Subcutaneous abdominal adipose tissue (tissue), 5 donors: ENCODE measurements around the gene C4BPB.

Experiments used
- H3K27ac ChIP-seq: one replicate; pipeline ENCODE4 v1.7.0; 2013; ENCODE audit warnings: low read depth, mild to moderate bottlenecking, inconsistent platforms, low read length, moderate library complexity
- H3K27me3 ChIP-seq, 5 donors: one replicate each; pipeline ENCODE4 v1.7.0; 2013; ENCODE audit warnings: low read length in 5 of 5, inconsistent platforms in 1 of 5; ENCODE audit not compliant: control insufficient read depth in 5 of 5, insufficient read depth in 4 of 5
- H3K36me3 ChIP-seq, 5 donors: one replicate each; pipeline ENCODE4 v1.7.0; 2013; ENCODE audit warnings: low read length in 5 of 5; ENCODE audit not compliant: control insufficient read depth in 5 of 5, insufficient read depth in 5 of 5
- H3K4me1 ChIP-seq, 5 donors: one replicate each; pipeline ENCODE4 v1.7.0; 2013; ENCODE audit warnings: low read length in 5 of 5, mild to moderate bottlenecking in 3 of 5, moderate library complexity in 1 of 5; ENCODE audit not compliant: control insufficient read depth in 5 of 5, insufficient read depth in 5 of 5
- H3K4me3 ChIP-seq, 5 donors: one replicate each; pipeline ENCODE4 v1.7.0; 2013; ENCODE audit warnings: low read length in 5 of 5, low read depth in 1 of 5
- H3K9ac ChIP-seq, 5 donors: one replicate each; pipeline ENCODE4 v1.7.0; 2013; ENCODE audit warnings: low read length in 5 of 5, mild to moderate bottlenecking in 4 of 5, moderate library complexity in 3 of 5
- H3K9me3 ChIP-seq, 5 donors: one replicate each; pipeline ENCODE4 v1.7.0; 2013; ENCODE audit warnings: low read length in 5 of 5; ENCODE audit not compliant: control insufficient read depth in 5 of 5
- donor health status: healthy.
- donor health status: healthy.
- donor health status: healthy.
- donor health status: healthy.
- donor health status: healthy.

C4BPB gene

GRCh38 chr1:207130252-207131036, 41.8 kb downstream of the C4BPB start:
- H3K4me1 ChIP-seq: no peaks in the 10 kb centered on the region
- peaks cover 0 to 3% (median 0%) of the 10 kb centered on the region in 5 donors for H3K36me3 ChIP-seq
- H3K27ac ChIP-seq: no peak overlapping the region
- H3K9ac ChIP-seq: no peak overlapping the region
- H3K9me3 ChIP-seq: peaks cover 4 to 34% (median 26%) of the 10 kb centered on the region in 5 donors
- no peaks in the 10 kb centered on the region for H3K27me3 ChIP-seq
- no peak overlapping the region for H3K4me3 ChIP-seq

GRCh38 chr1:207131163-207131562, 42.5 kb downstream of the C4BPB start:
- no peaks in the 10 kb centered on the region for H3K4me1 ChIP-seq

GRCh38 chr1:207134581-207134980, 45.9 kb downstream of the C4BPB start:
- no peaks in the 10 kb centered on the region for H3K4me1 ChIP-seq
- no peaks in the 10 kb centered on the region for H3K36me3 ChIP-seq
- H3K27me3 ChIP-seq: no peaks in the 10 kb centered on the region
- no peak overlapping the region for H3K9ac ChIP-seq
- H3K4me3 ChIP-seq: no peak overlapping the region
- peaks cover 0 to 12% (median 6%) of the 10 kb centered on the region in 5 donors for H3K9me3 ChIP-seq
- no peak overlapping the region for H3K27ac ChIP-seq

More at GRCh38 chr1:207131163-207131562, 42.5 kb downstream of the C4BPB start:
- Histone ChIP-seq H3K4me3 (no peak overlapping the region), H3K27me3 (no peaks in the 10 kb centered on the region), H3K27ac (no peak overlapping the region), H3K9me3 (peaks cover 4 to 32% (median 24%) of the 10 kb centered on the region in 5 donors), H3K36me3 (peaks cover 0 to 3% (median 0%) of the 10 kb centered on the region in 5 donors), H3K9ac (no peak overlapping the region)

GRCh38 chr1:207139616-207140015, 51.0 kb downstream of the C4BPB start:
- H3K9me3 ChIP-seq: no peaks in the 10 kb centered on the region
- H3K4me3 ChIP-seq: no peak overlapping the region
- no peak overlapping the region for H3K27ac ChIP-seq
- H3K9ac ChIP-seq: no peak overlapping the region
- H3K36me3 ChIP-seq: no peaks in the 10 kb centered on the region
- no peaks in the 10 kb centered on the region for H3K27me3 ChIP-seq
- H3K4me1 ChIP-seq: no peaks in the 10 kb centered on the region

- no peaks in the 10 kb centered on the region for H3K27me3 ChIP-seq
- H3K4me1 ChIP-seq: no peaks in the 10 kb centered on the region
- H3K36me3 ChIP-seq: no peaks in the 10 kb centered on the region
- no peak overlapping the region for H3K4me3 ChIP-seq
- H3K9ac ChIP-seq: no peak overlapping the region
- H3K9me3 ChIP-seq: no peaks in the 10 kb centered on the region
- H3K27ac ChIP-seq: no peak overlapping the region
These were observed 51.9 kb downstream of the C4BPB start for GRCh38 chr1:207140536-207140935.

GRCh38 chr1:207145401-207146058, 56.9 kb downstream of the C4BPB start:
- Histone ChIP-seq H3K9ac (no peak overlapping the region), H3K4me1 (no peaks in the 10 kb centered on the region), H3K36me3 (no peaks in the 10 kb centered on the region), H3K9me3 (no peaks in the 10 kb centered on the region), H3K27ac (no peak overlapping the region), H3K27me3 (no peaks in the 10 kb centered on the region), H3K4me3 (no peak overlapping the region)
